Activated T-cell treated with anti-CD3 and anti-CD28 coated beads, Interleukin-2, amount 50 U/mL, for 24 hours (primary cell): ENCODE measurements around the gene GMEB2.
"Not testable (repeated sequence)": the region's sequence is repeated elsewhere in the genome, so short reads cannot be mapped to it uniquely, and the experiment has no call there.

Experiments used
- DNase-seq: peaks from one replicate; pipeline ENCODE4 v3.0.0-alpha.2; 2020
- H3K27ac Mint-ChIP-seq: 2 replicates; pipeline ENCODE4 v1.8.0; 2020; ENCODE audit warnings: mild to moderate bottlenecking, mixed read lengths
- H3K27me3 Mint-ChIP-seq: 2 replicates; pipeline ENCODE4 v1.8.0; 2020; ENCODE audit warnings: mixed read lengths
- H3K36me3 Mint-ChIP-seq: 2 replicates; pipeline ENCODE4 v1.8.0; 2020; ENCODE audit warnings: low read depth, mixed read lengths
- H3K4me1 Mint-ChIP-seq: 2 replicates; pipeline ENCODE4 v1.8.0; 2020; ENCODE audit warnings: low read depth, mixed read lengths
- H3K4me3 Mint-ChIP-seq: 2 replicates; pipeline ENCODE4 v1.8.0; 2020; ENCODE audit warnings: mild to moderate bottlenecking, moderate library complexity, mixed read lengths
- H3K9me3 Mint-ChIP-seq: 2 replicates; pipeline ENCODE4 v1.8.0; 2020; ENCODE audit warnings: mixed read lengths

Gene GMEB2

GRCh38 chr20:63652192-63652980, 25.5 kb upstream of the GMEB2 start:
- peak; percentile 66 for DNase-seq
- Mint-ChIP-seq H3K4me3 (peak overlapping the region; percentile 70), H3K27me3 (peaks cover 2% of the 10 kb centered on the region), H3K4me1 (peaks cover 23% of the 10 kb centered on the region), H3K9me3 (no peaks in the 10 kb centered on the region), H3K36me3 (no peaks in the 10 kb centered on the region), H3K27ac (no peak overlapping the region)

GRCh38 chr20:63651942-63652191, 25.0 kb upstream of the GMEB2 start:
- no peak for DNase-seq
- Mint-ChIP-seq H3K27me3 (peaks cover 2% of the 10 kb centered on the region), H3K27ac (no peak overlapping the region), H3K9me3 (no peaks in the 10 kb centered on the region), H3K4me1 (peaks cover 18% of the 10 kb centered on the region), H3K4me3 (peak overlapping the region; percentile 70), H3K36me3 (no peaks in the 10 kb centered on the region)

DNA sequence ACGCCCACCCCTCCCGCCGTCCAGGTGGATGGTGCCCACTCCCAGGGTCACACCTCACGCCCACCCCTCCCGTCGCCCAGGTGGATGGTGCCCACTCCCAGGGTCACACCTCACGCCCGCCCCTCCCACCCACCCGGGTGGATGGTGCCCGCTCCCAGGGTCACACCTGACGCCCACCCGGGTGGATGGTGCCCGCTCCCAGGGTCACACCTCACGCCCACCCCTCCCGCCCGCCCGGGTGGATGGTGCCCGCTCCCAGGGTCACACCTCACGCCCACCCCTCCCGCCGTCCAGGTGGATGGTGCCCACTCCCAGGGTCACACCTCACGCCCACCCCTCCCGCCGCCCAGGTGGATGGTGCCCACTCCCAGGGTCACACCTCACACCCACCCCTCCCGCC, 23.6 kb upstream of the GMEB2 start:
- not testable (repeated sequence) for H3K36me3 Mint-ChIP-seq, H3K27ac Mint-ChIP-seq, H3K4me3 Mint-ChIP-seq, DNase-seq, H3K9me3 Mint-ChIP-seq, H3K27me3 Mint-ChIP-seq
- peaks cover 19% of the 10 kb centered on the region for H3K4me1 Mint-ChIP-seq

DNA sequence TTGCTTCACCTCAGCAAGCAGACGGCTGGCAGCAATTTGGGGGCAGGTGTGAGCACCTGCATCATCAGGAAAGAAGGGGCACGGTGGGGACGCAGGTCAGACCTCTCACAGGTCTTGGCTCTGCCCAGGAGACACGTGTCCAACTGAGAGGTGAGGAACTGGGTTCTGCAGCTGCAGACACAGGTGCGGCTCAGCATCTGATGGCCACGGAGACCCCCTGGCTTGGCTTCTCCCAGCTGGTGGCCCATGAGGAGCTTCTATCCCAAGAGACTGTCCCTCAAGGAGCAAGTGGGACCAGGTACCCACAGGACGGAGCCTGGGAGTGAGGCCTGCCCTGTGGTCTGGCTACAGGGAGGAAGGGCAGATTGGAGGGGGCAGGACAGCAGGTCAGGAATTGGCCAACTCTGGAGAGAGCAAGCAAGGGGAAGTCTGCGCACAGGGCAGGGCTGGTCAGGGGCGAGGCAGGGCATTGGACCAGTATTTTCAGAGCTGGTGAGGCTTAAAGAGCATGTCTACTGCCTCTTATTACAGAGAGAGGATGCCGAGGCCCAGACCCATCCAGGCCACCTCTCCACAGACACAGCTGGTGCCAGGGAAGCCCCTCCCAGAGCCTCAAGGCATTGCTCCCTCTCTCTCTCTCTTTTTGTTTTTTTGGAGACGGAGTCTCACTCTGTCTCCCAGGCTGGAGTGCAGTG, 22.1 kb upstream of the GMEB2 start:
- Mint-ChIP-seq H3K27ac (peak overlapping the region; percentile 55), H3K4me3 (no peak overlapping the region), H3K4me1 (peaks cover 10% of the 10 kb centered on the region), H3K36me3 (no peaks in the 10 kb centered on the region), H3K9me3 (no peaks in the 10 kb centered on the region), H3K27me3 (peaks cover 2% of the 10 kb centered on the region)
- no peak for DNase-seq

DNA sequence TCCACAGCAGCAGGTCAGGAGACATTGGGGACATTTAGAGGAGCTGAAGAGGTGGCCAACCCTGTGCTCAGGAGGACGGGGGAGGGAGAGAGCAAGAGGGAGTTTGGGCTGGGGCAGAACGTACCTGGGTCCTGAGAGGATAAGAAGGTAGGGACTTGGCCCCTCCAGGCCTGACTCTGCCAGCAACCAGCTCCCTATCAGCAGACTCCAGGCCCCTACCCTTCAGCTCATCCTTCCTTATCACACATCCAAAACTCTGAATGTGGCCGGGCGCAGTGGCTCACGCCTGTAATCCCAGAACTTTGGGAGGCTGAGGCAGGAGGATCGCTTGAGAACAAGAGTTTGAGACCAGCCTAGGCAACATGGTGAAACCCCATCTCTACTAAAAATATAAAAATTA, 21.3 kb upstream of the GMEB2 start:
- Mint-ChIP-seq H3K4me1 (peaks cover 8% of the 10 kb centered on the region), H3K4me3 (no peak overlapping the region), H3K27me3 (peaks cover 2% of the 10 kb centered on the region), H3K27ac (no peak overlapping the region), H3K9me3 (no peaks in the 10 kb centered on the region), H3K36me3 (no peaks in the 10 kb centered on the region)
- no peak for DNase-seq

DNA sequence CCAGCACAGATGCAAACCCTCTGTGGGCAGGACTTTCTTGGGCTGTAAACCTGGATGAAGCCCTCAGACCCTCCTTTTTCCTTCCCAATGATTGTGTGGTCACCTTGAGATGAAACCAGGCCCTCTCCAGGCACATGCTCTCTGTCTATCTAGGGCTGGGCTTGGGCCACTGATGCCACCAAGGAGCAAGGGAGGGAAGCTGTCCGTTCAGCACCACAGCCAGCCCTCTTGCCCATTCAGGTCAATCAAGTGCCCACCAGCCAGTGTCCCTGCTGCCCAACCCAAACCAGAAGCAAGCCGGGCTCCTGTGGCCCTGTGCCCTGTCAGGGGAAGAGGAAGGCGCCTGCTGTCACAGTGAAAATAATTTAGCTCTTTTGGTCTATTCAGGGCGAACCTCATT, 18.3 kb upstream of the GMEB2 start:
- H3K27me3 Mint-ChIP-seq, result no peaks in the 10 kb centered on the region
- peaks cover 7% of the 10 kb centered on the region for H3K4me1 Mint-ChIP-seq
- no peaks in the 10 kb centered on the region for H3K36me3 Mint-ChIP-seq
- H3K9me3 Mint-ChIP-seq, result no peaks in the 10 kb centered on the region
- DNase-seq, result no peak
- no peak overlapping the region for H3K4me3 Mint-ChIP-seq
- H3K27ac Mint-ChIP-seq, result no peak overlapping the region

GRCh38 chr20:63643946-63644345, 17.0 kb upstream of the GMEB2 start:
- Mint-ChIP-seq H3K9me3 (no peaks in the 10 kb centered on the region), H3K27me3 (no peaks in the 10 kb centered on the region), H3K27ac (no peak overlapping the region), H3K36me3 (peaks cover 3% of the 10 kb centered on the region), H3K4me3 (no peak overlapping the region), H3K4me1 (peaks cover 18% of the 10 kb centered on the region)
- DNase-seq, result no peak

GRCh38 chr20:63643499-63643898, 16.6 kb upstream of the GMEB2 start:
- DNase-seq, result no peak
- Mint-ChIP-seq H3K27me3 (no peaks in the 10 kb centered on the region), H3K4me1 (peaks cover 21% of the 10 kb centered on the region), H3K4me3 (peak overlapping the region; percentile 71), H3K36me3 (peaks cover 3% of the 10 kb centered on the region), H3K27ac (no peak overlapping the region), H3K9me3 (no peaks in the 10 kb centered on the region)

GRCh38 chr20:63642527-63643247, 15.8 kb upstream of the GMEB2 start:
- Mint-ChIP-seq H3K36me3 (peaks cover 3% of the 10 kb centered on the region), H3K9me3 (no peaks in the 10 kb centered on the region), H3K4me3 (peak overlapping the region; percentile 71), H3K27me3 (no peaks in the 10 kb centered on the region), H3K4me1 (peaks cover 25% of the 10 kb centered on the region), H3K27ac (peak overlapping the region; percentile 64)
- DNase-seq, result peak; percentile 40

DNA sequence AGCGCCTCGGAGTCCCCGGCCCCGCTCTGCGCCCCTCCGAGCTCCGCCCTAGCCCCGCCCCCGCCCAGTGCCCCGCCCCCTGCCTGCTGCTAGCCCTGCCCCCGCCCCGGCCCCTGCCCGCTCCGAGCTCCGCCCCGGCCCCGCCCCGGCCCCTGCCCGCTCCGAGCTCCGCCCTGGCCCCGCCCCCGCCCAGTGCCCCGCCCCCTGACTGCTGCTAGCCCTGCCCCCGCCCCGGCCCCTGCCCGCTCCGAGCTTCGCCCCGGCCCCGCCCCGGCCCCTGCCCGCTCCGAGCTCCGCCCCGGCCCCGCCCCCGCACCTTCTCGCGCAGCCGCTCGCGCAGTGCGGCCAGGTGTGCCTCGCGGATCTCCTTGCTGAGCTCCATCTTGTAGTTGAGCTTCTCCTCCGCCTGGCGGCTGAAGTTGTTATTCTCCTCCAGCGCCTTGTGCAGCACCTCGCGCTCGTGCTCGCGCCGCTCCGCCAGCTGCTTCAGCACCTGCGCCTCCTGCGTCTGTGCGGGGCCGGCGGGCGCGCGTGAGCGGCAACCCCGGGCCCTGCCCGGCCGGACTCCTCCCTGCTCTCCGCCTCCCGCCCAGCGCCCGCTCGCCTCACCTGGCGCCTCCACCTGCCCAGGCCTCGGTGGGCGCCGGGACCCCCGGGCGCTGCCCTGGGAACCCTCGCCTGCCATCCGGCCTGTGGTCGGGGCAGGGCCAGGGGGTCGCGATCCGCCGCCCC, 15.1 kb upstream of the GMEB2 start:
- peak overlapping the region; percentile 67 for H3K27ac Mint-ChIP-seq
- peak overlapping the region; percentile 71 for H3K4me3 Mint-ChIP-seq
- H3K27me3 Mint-ChIP-seq, result no peaks in the 10 kb centered on the region
- H3K36me3 Mint-ChIP-seq, result peaks cover 3% of the 10 kb centered on the region
- H3K9me3 Mint-ChIP-seq, result no peaks in the 10 kb centered on the region
- DNase-seq, result peak; percentile 97
- H3K4me1 Mint-ChIP-seq, result peaks cover 31% of the 10 kb centered on the region

GRCh38 chr20:63641146-63641791, 14.4 kb upstream of the GMEB2 start:
- no peaks in the 10 kb centered on the region for H3K9me3 Mint-ChIP-seq
- peak; percentile 80 for DNase-seq
- H3K27me3 Mint-ChIP-seq, result no peaks in the 10 kb centered on the region
- peak overlapping the region; percentile 71 for H3K4me3 Mint-ChIP-seq
- H3K27ac Mint-ChIP-seq, result peak overlapping the region; percentile 64
- peaks cover 36% of the 10 kb centered on the region for H3K4me1 Mint-ChIP-seq
- peaks cover 3% of the 10 kb centered on the region for H3K36me3 Mint-ChIP-seq

DNA sequence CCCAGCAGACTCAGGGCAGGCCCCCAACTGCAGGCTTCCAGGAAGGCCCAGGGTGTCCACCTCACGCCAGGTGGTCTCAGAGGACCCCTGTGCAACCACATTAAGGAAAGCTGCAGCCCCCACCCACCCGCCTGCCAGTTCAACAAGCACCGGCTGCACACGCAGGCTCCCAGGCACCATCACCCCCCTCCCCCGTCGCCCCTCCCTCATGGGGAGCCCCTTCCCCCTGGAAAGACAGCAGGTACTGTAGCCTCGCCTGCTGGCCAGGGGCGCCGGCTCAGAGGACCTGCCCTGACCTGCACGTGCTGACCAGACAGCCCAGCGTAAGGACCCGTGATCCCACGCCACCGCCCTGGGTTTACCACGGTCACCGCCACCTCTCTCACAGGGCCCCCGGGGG, 13.8 kb upstream of the GMEB2 start:
- not testable (repeated sequence) for H3K36me3 Mint-ChIP-seq, H3K27me3 Mint-ChIP-seq, H3K9me3 Mint-ChIP-seq
- DNase-seq, result peak; percentile 56
- Mint-ChIP-seq H3K4me3 (peak overlapping the region; percentile 82), H3K4me1 (peaks cover 39% of the 10 kb centered on the region), H3K27ac (peak overlapping the region; percentile 85)

- peak overlapping the region; percentile 82 for H3K4me3 Mint-ChIP-seq
- H3K4me1 Mint-ChIP-seq, result peaks cover 45% of the 10 kb centered on the region
- H3K27me3 Mint-ChIP-seq, result no peaks in the 10 kb centered on the region
- peak overlapping the region; percentile 98 for H3K27ac Mint-ChIP-seq
- no peaks in the 10 kb centered on the region for H3K9me3 Mint-ChIP-seq
- H3K36me3 Mint-ChIP-seq, result peaks cover 3% of the 10 kb centered on the region
- DNase-seq, result peak; percentile 46
These were observed 13.2 kb upstream of the GMEB2 start for GRCh38 chr20:63640086-63640485.
